GM12875 (cell line): ENCODE results near the gene EIF4H.

Source experiments
- H3K4me3 ChIP-seq: one replicate; pipeline ENCODE4 v1.5.1; 2011; ENCODE audit warnings: low read depth, low read length, control low read depth
- TF ChIP-seq, protein P1 (sequence below): IDR thresholded peaks from 2 replicates; pipeline ENCODE4 v1.5.1; 2011; ENCODE audit warnings: low read depth, mild to moderate bottlenecking, control low read depth, inconsistent platforms, low read length, moderate library complexity, borderline replicate concordance; ENCODE audit not compliant: insufficient read depth

The EIF4H gene

DNA sequence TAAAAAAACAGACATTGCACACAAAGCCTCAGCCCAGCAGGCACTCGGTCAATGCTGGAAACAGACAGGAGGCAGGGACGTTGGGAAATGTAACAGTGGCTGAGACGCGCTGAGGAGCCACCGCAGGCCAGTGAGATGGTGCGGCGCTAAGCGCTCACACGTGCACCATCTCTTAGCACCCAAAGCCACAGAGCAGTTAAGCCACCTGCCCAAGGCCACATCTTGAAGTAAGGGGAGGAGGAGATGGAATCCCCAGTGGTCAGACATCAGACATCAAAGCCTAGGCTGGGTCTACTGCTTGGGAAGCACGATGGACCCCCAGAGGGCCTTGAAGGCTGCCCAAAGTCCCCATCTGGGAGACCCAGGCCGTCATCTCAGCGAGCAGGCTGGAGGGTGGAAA, 51.2 kb downstream of the EIF4H start:
- no peak overlapping the region for H3K4me3 ChIP-seq
- TF ChIP-seq, protein P1, sequence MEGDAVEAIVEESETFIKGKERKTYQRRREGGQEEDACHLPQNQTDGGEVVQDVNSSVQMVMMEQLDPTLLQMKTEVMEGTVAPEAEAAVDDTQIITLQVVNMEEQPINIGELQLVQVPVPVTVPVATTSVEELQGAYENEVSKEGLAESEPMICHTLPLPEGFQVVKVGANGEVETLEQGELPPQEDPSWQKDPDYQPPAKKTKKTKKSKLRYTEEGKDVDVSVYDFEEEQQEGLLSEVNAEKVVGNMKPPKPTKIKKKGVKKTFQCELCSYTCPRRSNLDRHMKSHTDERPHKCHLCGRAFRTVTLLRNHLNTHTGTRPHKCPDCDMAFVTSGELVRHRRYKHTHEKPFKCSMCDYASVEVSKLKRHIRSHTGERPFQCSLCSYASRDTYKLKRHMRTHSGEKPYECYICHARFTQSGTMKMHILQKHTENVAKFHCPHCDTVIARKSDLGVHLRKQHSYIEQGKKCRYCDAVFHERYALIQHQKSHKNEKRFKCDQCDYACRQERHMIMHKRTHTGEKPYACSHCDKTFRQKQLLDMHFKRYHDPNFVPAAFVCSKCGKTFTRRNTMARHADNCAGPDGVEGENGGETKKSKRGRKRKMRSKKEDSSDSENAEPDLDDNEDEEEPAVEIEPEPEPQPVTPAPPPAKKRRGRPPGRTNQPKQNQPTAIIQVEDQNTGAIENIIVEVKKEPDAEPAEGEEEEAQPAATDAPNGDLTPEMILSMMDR, result no peak

DNA sequence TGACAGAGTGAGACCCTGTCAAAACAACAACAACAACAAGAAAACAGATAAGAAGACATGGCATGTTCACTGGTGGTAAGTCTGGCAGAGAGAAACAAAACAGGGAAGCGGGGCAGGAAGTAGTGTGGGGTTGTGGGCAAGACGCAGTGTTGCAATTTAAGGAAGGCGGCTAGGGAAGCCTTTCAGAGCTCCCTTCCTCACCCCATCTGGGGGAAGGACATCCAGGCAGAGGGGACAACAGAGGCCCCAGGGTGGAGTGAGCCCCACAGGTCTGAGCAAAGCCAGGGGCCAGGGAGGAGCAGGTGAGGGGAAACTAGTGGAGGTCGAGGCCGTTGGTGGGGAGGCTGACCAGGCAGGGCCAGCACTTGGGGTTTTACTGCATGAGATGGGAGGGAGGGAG, 52.5 kb downstream of the EIF4H start:
- TF ChIP-seq, protein P1, result no peak
- no peak overlapping the region for H3K4me3 ChIP-seq

DNA sequence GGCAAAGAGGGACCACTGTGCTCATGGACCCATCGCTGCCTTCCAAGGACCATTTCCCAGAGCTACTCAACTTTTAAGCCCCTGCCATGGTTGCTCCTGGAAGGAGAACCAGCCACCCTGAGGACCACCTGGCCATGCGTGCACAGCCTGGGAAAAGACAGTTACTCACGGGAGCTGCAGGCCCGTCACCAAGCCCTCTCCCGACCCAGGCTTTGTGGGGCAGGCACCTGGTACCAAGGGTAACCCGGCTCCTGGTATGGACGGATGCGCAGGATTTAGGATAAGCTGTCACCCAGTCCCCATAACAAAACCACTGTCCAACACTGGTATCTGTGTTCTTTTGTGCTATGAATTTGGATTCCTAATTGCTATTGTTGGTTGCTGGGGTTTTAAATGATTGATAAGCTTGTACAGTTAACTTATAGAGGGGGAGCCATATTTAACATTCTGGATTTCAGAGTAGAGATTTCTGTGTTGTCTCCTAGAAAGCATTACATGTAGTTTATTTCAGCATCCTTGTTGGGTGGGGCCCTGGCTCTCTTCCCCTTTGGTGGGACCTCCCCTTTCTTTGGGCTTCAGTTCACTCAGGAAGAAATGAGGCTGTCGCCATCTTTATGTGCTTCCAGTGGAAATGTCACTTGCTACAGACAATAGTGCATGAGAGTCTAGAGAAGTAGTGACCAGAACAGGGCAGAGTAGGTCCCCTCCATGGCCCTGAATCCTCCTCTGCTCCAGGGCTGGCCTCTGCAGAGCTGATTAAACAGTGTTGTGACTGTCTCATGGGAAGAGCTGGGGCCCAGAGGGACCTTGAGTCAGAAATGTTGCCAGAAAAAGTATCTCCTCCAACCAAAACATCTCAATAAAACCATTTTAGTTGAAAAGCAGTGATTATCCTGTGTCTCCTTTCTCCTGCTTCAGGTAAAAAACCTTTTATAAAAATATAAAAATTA, 55.1 kb downstream of the EIF4H start:
- TF ChIP-seq, protein P1, result no peak
- no peak overlapping the region for H3K4me3 ChIP-seq

DNA sequence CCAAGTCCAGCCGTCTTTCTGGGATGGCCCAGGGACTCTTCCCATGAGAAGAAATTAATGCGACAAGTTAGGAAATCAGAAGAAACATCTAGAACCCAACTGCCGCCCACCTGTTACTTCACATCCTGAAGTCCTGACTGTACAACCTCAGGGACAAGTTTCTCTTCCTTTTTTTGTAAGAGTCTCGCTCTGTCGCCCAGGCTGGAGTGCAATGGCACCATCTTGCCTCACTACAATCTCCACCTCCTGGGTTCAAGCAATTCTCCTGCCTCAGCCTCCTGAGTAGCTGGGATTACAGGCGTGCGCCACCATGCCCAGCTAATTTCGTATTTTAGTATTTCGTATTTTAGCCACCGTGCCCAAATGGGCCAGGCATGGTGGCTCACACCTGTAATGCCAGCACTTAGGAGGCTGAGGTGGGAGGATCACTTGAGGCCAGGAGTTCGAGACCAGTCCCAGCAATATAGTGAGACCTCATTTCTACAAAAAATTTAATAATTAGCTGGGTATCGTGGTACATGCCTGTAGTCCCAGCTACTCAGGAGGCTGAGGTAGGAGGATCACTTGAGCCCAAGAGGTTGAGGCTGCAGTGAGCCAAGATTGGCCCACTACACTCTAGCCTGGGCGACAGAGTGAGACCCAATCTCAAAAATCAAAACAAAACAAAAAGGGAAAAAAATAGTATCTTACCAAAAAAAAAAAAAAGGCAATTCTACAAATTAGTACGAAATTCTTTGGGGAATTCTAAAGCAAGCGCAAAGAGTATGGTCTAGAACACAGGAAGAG, 56.5 kb downstream of the EIF4H start:
- H3K4me3 ChIP-seq, result no peak overlapping the region
- TF ChIP-seq, protein P1, result no peak

DNA sequence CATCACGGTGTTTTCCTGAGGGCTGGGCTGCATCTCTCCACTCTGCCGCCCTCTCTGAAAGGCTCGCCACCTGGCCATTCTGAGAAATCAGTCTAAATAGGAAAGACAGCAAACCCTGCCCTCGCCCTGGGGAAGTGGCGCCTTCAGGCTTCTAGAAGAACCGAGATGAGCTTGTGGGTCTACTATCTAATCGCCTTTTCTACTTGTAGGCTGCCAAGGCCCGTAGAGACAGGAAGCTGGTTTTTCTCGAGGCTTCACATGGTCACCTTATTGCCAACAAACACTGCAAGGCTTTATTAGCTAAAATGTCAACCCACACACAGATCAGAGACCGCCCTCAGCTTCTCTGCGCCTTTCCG, 57.1 kb downstream of the EIF4H start:
- TF ChIP-seq, protein P1, result no peak
- no peak overlapping the region for H3K4me3 ChIP-seq

DNA sequence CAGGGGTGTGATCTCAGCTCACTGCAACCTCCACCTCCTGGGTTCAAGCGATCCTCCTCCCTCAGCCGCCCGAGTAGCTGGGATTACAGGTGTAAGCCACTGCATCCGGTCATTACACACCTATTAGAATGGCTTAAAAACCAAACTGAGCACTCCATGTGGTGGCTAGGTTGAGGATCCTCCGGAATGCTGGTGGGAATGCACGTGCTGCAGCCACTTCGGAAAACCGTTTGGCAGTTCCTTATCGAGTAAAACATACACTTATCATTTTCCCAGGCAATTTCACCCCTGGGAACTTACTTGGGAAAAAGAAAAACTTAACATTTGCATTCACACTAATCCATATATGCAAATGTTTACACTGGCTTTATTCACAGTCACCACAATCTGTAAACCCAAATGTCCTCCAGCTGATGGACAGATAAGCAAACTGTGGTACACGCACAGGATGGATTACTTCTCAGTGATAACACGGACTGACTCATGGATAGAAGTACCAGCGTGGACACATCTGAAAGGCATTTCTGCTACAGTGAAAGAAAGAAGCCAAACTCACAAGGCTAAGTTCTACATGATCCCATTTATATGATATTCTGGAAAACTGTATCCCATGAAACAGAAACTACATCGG, 59.6 kb downstream of the EIF4H start:
- TF ChIP-seq, protein P1, result no peak
- no peak overlapping the region for H3K4me3 ChIP-seq
